ENCODE data around the gene CARS2. TPM values are rescaled to one million over a fixed set of nuclear protein-coding genes. Genes with fewer than 3 reads are reported as not detected.

The CARS2 gene
- total and polyA plus RNA-seq, 2 of the 8 experiments (the other 6 are each of a cell fraction or from before 2014, with no cell fraction given) = 47.7 to 55.9 TPM

DNA sequence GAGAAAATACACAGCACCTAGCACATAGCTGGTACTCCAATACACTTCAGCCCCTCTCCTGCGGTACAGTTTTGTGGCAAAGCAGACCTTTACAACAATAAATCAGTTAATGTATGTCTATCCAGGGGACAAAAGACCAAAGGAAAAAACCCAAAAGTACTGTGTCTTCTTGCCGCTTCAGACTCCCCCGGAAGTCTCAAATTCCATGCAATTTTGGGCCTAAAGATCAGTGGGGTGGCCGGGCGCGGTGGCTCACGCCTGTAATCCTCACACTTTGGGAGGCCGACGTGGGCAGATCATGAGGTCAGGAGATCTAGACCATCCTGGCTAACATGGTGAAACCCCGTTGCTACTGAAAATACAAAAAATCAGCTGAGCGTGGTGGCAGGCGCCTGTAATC, 16.2 kb downstream of the CARS2 start:
- ChIA-PET CTCF (ENCODE audit: partially characterized antibody) (interaction anchor here (0.6 to 3.0 kb wide), 7 partner anchors 9 to 619 kb away, joined by 3 to 11 read pairs (median 5); no protein-coding TSS in a partner anchor), POLR2A (ENCODE audit: partially characterized antibody) (interaction anchor here (1.2 to 7.1 kb wide), 3 partner anchors 15 to 226 kb away, joined by 3 to 43 read pairs (median 14); partner anchors contain the start of gene CARS2)
- Histone ChIP-seq H3K9me3 (ENCODE audit: insufficient read depth in 2 of 2, low read depth in 1 of 2, low read length in 1 of 2) (no peaks in the 10 kb centered on the region), H2BK15ac (ENCODE audit: low read length) (no peak overlapping the region), H3K9ac (replicated peaks in 1 of 4; ENCODE audit: extremely low read depth in 1 of 4, low read depth in 3 of 4, low read length in 3 of 4) (no peak overlapping the region), H3K23ac (ENCODE audit: insufficient read length) (no peak overlapping the region), H4K20me1 (replicated peaks in 1 of 2; ENCODE audit: control insufficient read depth in 1 of 2, insufficient read depth in 2 of 2, low read length in 2 of 2) (peaks cover 0 to 3% of the 10 kb centered on the region in 2 experiments), H4K8ac (ENCODE audit: extremely low read depth, insufficient read depth, low read length) (no peak overlapping the region), H3K79me1 (ENCODE audit: low read depth, low read length) (0 out of 2 replicates have a peak, but pooled peaks cover 2% of the 10 kb centered on the region), H3K79me2 (ENCODE audit: control insufficient read depth in 1 of 2, insufficient read depth in 2 of 2, low read length in 2 of 2) (no peaks in the 10 kb centered on the region), H2BK12ac (ENCODE audit: low read depth, low read length) (no peak overlapping the region), H3K27me3 (replicated peaks in 1 of 4; ENCODE audit: control insufficient read depth in 3 of 4, extremely low read depth in 1 of 4, insufficient read depth in 3 of 4, low read length in 3 of 4) (no peaks in the 10 kb centered on the region), H3K23me2 (ENCODE audit: low read depth, low read length) (no peaks in the 10 kb centered on the region; the same call in 1 of the 2 replicates), H2AK5ac (ENCODE audit: low read depth, low read length) (no peak overlapping the region), H4K91ac (replicated peaks; ENCODE audit: insufficient read length, low read length) (no peak overlapping the region), H2BK20ac (ENCODE audit: low read length) (no peak overlapping the region), H3K4ac (replicated peaks; ENCODE audit: insufficient read length, low read depth, low read length) (no peak overlapping the region), H2BK120ac (replicated peaks; ENCODE audit: low read depth, low read length) (no peak overlapping the region), H3K56ac (replicated peaks; ENCODE audit: insufficient read length, low read depth, low read length) (no peak overlapping the region), H3K4me3 (ENCODE audit: extremely low read depth in 1 of 4, insufficient read depth in 2 of 4, low read depth in 3 of 4, low read length in 4 of 4) (no peak overlapping the region), H3K4me2 (ENCODE audit: insufficient read depth in 1 of 2, low read depth in 2 of 2, low read length in 2 of 2) (no peak overlapping the region), H2BK5ac (ENCODE audit: low read depth, low read length) (no peak overlapping the region), H3K27ac (ENCODE audit: low read depth, low read length) (no peak overlapping the region), H3K14ac (ENCODE audit: insufficient read length) (no peak overlapping the region), H3K18ac (ENCODE audit: extremely low read depth, low read length) (no peak overlapping the region), H4K5ac (ENCODE audit: insufficient read length, low read depth, low read length) (no peak overlapping the region), H3K36me3 (ENCODE audit: control insufficient read depth in 2 of 4, insufficient read depth in 4 of 4, low read length in 3 of 4) (peaks cover 0 to 9% (median 2%) of the 10 kb centered on the region in 4 experiments; a peak in 3 of 8 replicates), H2AFZ (ENCODE audit: low read length) (no peak overlapping the region), H3K4me1 (replicated peaks in 1 of 4; ENCODE audit: control insufficient read depth in 3 of 4, insufficient read depth in 4 of 4, low read length in 3 of 4) (no peaks in the 10 kb centered on the region)
- FAIRE-seq (no peak), DNase-seq (ENCODE audit: low read depth in 1 of 2, low spot score in 2 of 2) (no peak)
- WGBS, 2 experiments (ENCODE audit: extremely low coverage in 1 of 2, insufficient coverage in 1 of 2, insufficient read length in 1 of 2, insufficient replicate concordance in 2 of 2, low coverage in 1 of 2, low lambda C conversion rate in 2 of 2, missing lambda C conversion rate in 1 of 2) = 94% methylated on average over 12 of the region's 12 CpGs; no CpG with 5 or more reads in 1 of the 2 experiments

Data from H1 (cell line).